Measurements from ENCODE around the gene CHCHD6.

DNA sequence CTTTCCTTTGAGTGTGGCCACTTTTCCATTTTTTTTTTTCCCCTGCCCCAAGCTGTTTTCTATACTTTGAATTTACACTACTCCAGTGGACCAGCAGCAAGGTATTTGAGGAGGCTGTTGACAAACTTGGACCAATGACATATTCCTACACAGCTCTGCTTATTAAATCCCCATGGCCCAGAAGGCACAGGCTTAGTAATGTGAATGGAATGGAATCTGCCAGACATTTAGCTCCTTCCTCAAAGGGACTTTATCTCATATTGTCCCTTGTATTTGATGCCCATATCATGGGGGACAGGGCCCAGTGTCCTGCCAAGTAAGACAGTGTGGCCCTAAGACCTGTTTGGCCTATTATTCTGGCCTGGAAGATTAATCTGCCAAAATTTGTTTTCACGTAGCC lies 107.5 kb downstream of the CHCHD6 start:
- TF ChIP-seq, protein P1, sequence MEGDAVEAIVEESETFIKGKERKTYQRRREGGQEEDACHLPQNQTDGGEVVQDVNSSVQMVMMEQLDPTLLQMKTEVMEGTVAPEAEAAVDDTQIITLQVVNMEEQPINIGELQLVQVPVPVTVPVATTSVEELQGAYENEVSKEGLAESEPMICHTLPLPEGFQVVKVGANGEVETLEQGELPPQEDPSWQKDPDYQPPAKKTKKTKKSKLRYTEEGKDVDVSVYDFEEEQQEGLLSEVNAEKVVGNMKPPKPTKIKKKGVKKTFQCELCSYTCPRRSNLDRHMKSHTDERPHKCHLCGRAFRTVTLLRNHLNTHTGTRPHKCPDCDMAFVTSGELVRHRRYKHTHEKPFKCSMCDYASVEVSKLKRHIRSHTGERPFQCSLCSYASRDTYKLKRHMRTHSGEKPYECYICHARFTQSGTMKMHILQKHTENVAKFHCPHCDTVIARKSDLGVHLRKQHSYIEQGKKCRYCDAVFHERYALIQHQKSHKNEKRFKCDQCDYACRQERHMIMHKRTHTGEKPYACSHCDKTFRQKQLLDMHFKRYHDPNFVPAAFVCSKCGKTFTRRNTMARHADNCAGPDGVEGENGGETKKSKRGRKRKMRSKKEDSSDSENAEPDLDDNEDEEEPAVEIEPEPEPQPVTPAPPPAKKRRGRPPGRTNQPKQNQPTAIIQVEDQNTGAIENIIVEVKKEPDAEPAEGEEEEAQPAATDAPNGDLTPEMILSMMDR (conservative IDR thresholded peaks at IDR 0.05; ENCODE audit: low read depth, low read length), result no peak
- no peak for TF ChIP-seq EZH2 (IDR thresholded peaks at IDR 0.05; ENCODE audit: low read length, unreplicated experiment)
- TF ChIP-seq EZH2phosphoT487 (IDR thresholded peaks at IDR 0.05; ENCODE audit: borderline replicate concordance, low read length), result no peak

Data from PC-3 (cell line).